Measurements from ENCODE around the gene PRKCZ. TPM values are rescaled to one million over a fixed set of nuclear protein-coding genes. Genes with fewer than 3 reads are reported as not detected.
A peak's percentile ranks its signal among the peaks of the same experiment; 100 is the strongest.

The PRKCZ gene
- total and polyA plus RNA-seq, 11 donors: 12.5 to 20.7 (median 16.5) TPM

DNA sequence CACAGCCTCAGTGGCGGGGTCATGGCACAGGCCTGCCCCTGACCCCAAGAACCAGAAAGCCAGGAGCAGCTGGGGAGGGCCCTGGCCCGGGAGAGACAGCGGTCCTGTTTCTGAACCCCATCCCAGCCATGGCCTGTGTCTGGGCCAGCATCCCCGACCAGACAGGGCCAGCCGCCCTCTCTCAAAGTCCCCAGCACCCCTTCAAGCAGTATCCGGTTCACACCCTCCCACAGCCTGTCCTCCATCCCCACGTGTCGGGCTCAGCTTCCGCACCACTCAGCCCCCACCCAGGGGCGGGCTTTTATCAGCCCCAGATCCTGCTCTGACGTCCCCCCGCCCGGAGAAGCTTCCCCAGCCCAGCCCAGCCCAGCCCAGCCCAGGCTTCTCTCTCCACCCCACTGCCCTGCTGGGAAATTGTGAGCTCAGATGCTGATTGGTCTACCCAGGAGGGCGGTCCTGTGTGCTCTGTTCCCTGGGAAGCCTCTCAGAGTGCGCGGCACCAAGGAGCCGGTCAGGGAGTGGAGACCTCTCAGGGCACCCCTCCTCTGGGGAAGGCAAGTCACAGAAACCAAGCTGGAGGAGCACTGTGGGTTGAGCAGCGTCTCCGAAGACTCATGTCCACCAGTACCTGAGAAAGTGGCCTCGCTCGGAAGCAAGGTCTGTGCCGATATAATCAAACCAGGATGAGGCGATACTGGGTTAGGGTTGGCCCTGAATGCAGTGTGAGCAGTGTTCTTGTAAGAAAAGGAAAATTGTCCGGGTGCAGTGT lies 149.0 kb downstream of the PRKCZ start:
- 4 to 13% (median 7%) methylated on average over 14 to 24 of the region's 24 CpGs for WGBS, 4 donors
- peaks cover 3 to 52% (median 36%) of the 10 kb centered on the region in 12 donors for H3K4me1 ChIP-seq

DNA sequence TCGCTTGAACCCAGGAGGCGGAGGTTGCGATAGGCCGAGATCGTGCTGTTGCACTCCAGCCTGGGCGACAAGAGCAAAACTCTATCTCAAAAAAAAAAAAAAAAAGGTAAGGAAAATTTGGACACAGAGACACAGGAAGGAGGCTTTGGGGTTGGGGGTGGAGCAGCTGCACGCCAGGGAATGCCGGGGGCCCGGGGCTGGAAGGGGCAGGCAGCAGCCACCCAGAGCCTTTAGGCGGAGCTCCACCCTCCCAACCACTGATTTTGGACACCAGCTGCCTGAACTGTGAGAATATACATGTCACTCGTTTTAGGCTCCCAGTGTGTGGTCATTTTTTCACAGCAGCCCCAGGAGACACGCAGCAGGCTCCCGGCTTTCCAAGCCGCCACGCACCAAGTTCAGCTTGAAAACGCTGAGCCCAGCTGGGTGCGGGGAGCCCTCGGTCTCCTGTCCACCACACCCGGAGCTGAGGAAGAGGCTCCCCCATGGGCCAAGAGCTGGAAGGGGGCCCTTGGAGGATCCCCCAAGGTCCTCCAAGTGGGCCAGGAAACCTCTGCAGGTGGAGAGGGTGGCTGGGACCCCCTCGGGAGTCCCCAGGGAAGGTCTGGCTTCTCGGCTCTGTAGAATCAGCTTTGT lies 150.2 kb downstream of the PRKCZ start:
- Histone ChIP-seq H3K9me3 (no peaks in the 10 kb centered on the region), H3K27me3 (no peaks in the 10 kb centered on the region), H3K4me3 (peak overlapping the region in 2 of 12 donors; percentile 59 to 62), H3K36me3 (no peaks in the 10 kb centered on the region), H3K27ac (peak overlapping the region in 2 of 12 donors; percentile 11 to 98), H3K4me1 (peaks cover 3 to 52% (median 38%) of the 10 kb centered on the region in 12 donors)
- ATAC-seq (no peak), DNase-seq (no peak)
- intact Hi-C loops (cut with DNase I): loop anchor here in 1 of 10 donors (10.0 kb wide), 1 partner anchor 344 kb away; no protein-coding TSS in a partner anchor
- TF ChIP-seq, protein P1, sequence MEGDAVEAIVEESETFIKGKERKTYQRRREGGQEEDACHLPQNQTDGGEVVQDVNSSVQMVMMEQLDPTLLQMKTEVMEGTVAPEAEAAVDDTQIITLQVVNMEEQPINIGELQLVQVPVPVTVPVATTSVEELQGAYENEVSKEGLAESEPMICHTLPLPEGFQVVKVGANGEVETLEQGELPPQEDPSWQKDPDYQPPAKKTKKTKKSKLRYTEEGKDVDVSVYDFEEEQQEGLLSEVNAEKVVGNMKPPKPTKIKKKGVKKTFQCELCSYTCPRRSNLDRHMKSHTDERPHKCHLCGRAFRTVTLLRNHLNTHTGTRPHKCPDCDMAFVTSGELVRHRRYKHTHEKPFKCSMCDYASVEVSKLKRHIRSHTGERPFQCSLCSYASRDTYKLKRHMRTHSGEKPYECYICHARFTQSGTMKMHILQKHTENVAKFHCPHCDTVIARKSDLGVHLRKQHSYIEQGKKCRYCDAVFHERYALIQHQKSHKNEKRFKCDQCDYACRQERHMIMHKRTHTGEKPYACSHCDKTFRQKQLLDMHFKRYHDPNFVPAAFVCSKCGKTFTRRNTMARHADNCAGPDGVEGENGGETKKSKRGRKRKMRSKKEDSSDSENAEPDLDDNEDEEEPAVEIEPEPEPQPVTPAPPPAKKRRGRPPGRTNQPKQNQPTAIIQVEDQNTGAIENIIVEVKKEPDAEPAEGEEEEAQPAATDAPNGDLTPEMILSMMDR (IDR thresholded peaks at IDR 0.05): no peak
- TF ChIP-seq POLR2A (IDR thresholded peaks at IDR 0.05): no peak
- WGBS, 4 donors: 69 to 83% (median 76%) methylated on average over 15 to 21 of the region's 21 CpGs

More for the DNA sequence above, 149.0 kb downstream of the PRKCZ start:
- intact Hi-C loops (cut with DNase I): loop anchor here (2.0 to 10.0 kb wide), 9 partner anchors 33 to 1706 kb away; partner anchors contain the start of genes PANK4 (in 2 of the 10) and C1orf174 (in 1 of the 10)
- H3K4me3 ChIP-seq: peak overlapping the region in 11 of 12 donors; percentile 37 to 69 (median 59)
- H3K27ac ChIP-seq: peak overlapping the region; percentile 37 to 98 (median 87)
- no peaks in the 10 kb centered on the region for H3K36me3 ChIP-seq
- DNase-seq: peak; percentile 93 to 96 (median 94)
- no peaks in the 10 kb centered on the region for H3K9me3 ChIP-seq
- H3K27me3 ChIP-seq: no peaks in the 10 kb centered on the region
- peak; percentile 84 to 92 (median 88) for ATAC-seq
- TF ChIP-seq, protein P1 (IDR thresholded peaks at IDR 0.05): peak in 1 of 12 donors; percentile 24
- peak in 1 of 2 donors; percentile 82 for TF ChIP-seq POLR2A (IDR thresholded peaks at IDR 0.05)

DNA sequence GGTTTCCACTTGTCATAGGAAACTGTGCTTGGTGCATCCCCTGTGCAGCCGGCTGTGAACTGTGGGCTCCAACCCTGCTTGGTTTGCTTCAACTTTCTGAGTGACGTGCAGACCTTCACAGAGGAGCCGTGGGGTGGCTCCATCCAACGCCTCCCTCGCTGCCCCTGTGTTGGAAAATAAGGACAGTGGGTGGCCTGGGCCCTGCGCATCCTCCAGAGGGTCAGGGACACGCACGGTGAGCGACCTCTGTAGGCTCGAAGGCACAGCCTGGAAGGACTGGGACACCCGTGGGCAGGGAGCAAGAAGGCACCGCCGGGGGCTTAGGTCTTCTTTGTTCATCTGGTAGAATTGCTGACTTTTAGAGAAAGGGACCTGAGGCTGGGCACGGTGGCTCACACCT lies 150.9 kb downstream of the PRKCZ start:
- 92 to 98% (median 94%) methylated on average over 9 to 14 of the region's 14 CpGs for WGBS, 4 donors
- peaks cover 3 to 52% (median 39%) of the 10 kb centered on the region in 12 donors for H3K4me1 ChIP-seq
- H3K36me3 ChIP-seq: no peaks in the 10 kb centered on the region
- peak overlapping the region in 1 of 12 donors; percentile 11 for H3K27ac ChIP-seq
- no peaks in the 10 kb centered on the region for H3K9me3 ChIP-seq
- DNase-seq: peak in 1 of 5 donors; percentile 52
- TF ChIP-seq POLR2A (IDR thresholded peaks at IDR 0.05): no peak
- TF ChIP-seq, protein P1 (IDR thresholded peaks at IDR 0.05): no peak
- no peaks in the 10 kb centered on the region for H3K27me3 ChIP-seq
- intact Hi-C loops (cut with DNase I): loop anchor here in 1 of 10 donors (10.0 kb wide), 1 partner anchor 344 kb away; no protein-coding TSS in a partner anchor
- no peak overlapping the region for H3K4me3 ChIP-seq
- no peak for ATAC-seq

All from heart left ventricle (tissue), 16 donors.